Neural progenitor cell (in vitro differentiated cells): Measurements from ENCODE around the gene SNX20.

Source experiments
- CTCF ChIP-seq: fragments of 200-600 bp; sonication (generic); IDR thresholded peaks from 2 replicates; pipeline ENCODE4 v1.5.1; 2017; ENCODE audit warnings: antibody characterized with exemption, mild to moderate bottlenecking
- EZH2 ChIP-seq: fragments of 200-600 bp; sonication (generic); IDR thresholded peaks from 2 replicates; pipeline ENCODE4 v1.6.1; 2017; ENCODE audit warnings: antibody characterized with exemption, mild to moderate bottlenecking, moderate library complexity
- EZH2phosphoT487 ChIP-seq: fragments of 200-600 bp; sonication (generic); IDR thresholded peaks from 2 replicates; pipeline ENCODE4 v1.6.1; 2017; ENCODE audit warnings: antibody characterized with exemption

GRCh38 chr16:50684823-50685461 lies 3.8 kb upstream of the SNX20 start:
- TF ChIP-seq CTCF (no peak), EZH2 (no peak), EZH2phosphoT487 (no peak)
